ENCODE measurements around the gene PFKFB2.
"Not testable (repeated sequence)": the region's sequence is repeated elsewhere in the genome, so short reads cannot be mapped to it uniquely, and the experiment has no call there.

Gene PFKFB2

GRCh38 chr1:207041397-207041796, 11.7 kb upstream of the PFKFB2 start:
- not testable (repeated sequence) for DNase-seq (ENCODE audit: low spot score); H2BK15ac ChIP-seq (ENCODE audit: low read length); H3K4ac ChIP-seq (ENCODE audit: low read length); H2AFZ ChIP-seq (ENCODE audit: low read length); H2BK5ac ChIP-seq (ENCODE audit: low read length); H3K18ac ChIP-seq (ENCODE audit: low read length); H3K27ac ChIP-seq (replicated peaks; ENCODE audit: low read length); H3K23ac ChIP-seq (ENCODE audit: low read depth, low read length, poor library complexity); H2BK12ac ChIP-seq (ENCODE audit: low read length); H2AK5ac ChIP-seq (ENCODE audit: low read depth, low read length); H4K8ac ChIP-seq (ENCODE audit: low read depth, low read length); H3K9ac ChIP-seq (ENCODE audit: low read depth, low read length, poor library complexity); H4K91ac ChIP-seq (ENCODE audit: low read depth, low read length, poor library complexity); H3K27me3 ChIP-seq (ENCODE audit: control insufficient read depth in 3 of 3, insufficient read depth in 3 of 3, low read depth in 1 of 3, low read length in 3 of 3); H3K9me3 ChIP-seq (replicated peaks in 1 of 2; ENCODE audit: control insufficient read depth in 2 of 2, insufficient read depth in 1 of 2, low read depth in 1 of 2, low read length in 2 of 2); H3K4me1 ChIP-seq (ENCODE audit: control insufficient read depth in 2 of 2, insufficient read depth in 1 of 2, low read depth in 1 of 2, low read length in 2 of 2); H2BK120ac ChIP-seq (ENCODE audit: low read depth, low read length); H3K4me2 ChIP-seq (ENCODE audit: insufficient read depth, low read length, poor library complexity, severe bottlenecking); H3K79me1 ChIP-seq (ENCODE audit: low read depth, low read length); H3K4me3 ChIP-seq (ENCODE audit: low read length in 2 of 2); H3K14ac ChIP-seq (ENCODE audit: low read length)
- H3K36me3 ChIP-seq (replicated peaks in 1 of 2; ENCODE audit: control insufficient read depth in 2 of 2, insufficient read depth in 2 of 2, low read length in 2 of 2): peaks cover 0 to 23% of the 10 kb centered on the region in 2 donors
- no CpG with 5 or more reads among the region's 2 CpGs for WGBS, 2 donors (ENCODE audit: extremely low coverage in 2 of 2, insufficient read length in 2 of 2, insufficient replicate concordance in 1 of 2)

- H2AK5ac ChIP-seq (ENCODE audit: low read depth, low read length): no peak overlapping the region
- H3K9ac ChIP-seq (ENCODE audit: low read depth, low read length, poor library complexity): no peak overlapping the region
- no peak overlapping the region for H2BK12ac ChIP-seq (ENCODE audit: low read length)
- peaks cover 2% of the 10 kb centered on the region for H3K79me1 ChIP-seq (ENCODE audit: low read depth, low read length)
- H2AFZ ChIP-seq (ENCODE audit: low read length): no peak overlapping the region
- H2BK5ac ChIP-seq (ENCODE audit: low read length): no peak overlapping the region
- no peak overlapping the region for H3K4ac ChIP-seq (ENCODE audit: low read length)
- peaks cover 11 to 54% of the 10 kb centered on the region in 2 donors for H3K36me3 ChIP-seq (replicated peaks in 1 of 2; ENCODE audit: control insufficient read depth in 2 of 2, insufficient read depth in 2 of 2, low read length in 2 of 2)
- no peak overlapping the region for H3K18ac ChIP-seq (ENCODE audit: low read length)
- no peak overlapping the region for H3K27ac ChIP-seq (replicated peaks; ENCODE audit: low read length)
- H2BK120ac ChIP-seq (ENCODE audit: low read depth, low read length): no peak overlapping the region
- H4K91ac ChIP-seq (ENCODE audit: low read depth, low read length, poor library complexity): no peak overlapping the region
- no peak overlapping the region for H2BK15ac ChIP-seq (ENCODE audit: low read length)
- no peak overlapping the region for H3K23ac ChIP-seq (ENCODE audit: low read depth, low read length, poor library complexity)
- no peak overlapping the region for H3K4me3 ChIP-seq (ENCODE audit: low read length in 2 of 2)
- H3K27me3 ChIP-seq (ENCODE audit: control insufficient read depth in 3 of 3, insufficient read depth in 3 of 3, low read depth in 1 of 3, low read length in 3 of 3): no peaks in the 10 kb centered on the region
- no peak overlapping the region for H3K14ac ChIP-seq (ENCODE audit: low read length)
- no peak overlapping the region for H3K4me2 ChIP-seq (ENCODE audit: insufficient read depth, low read length, poor library complexity, severe bottlenecking)
- no CpG with 5 or more reads among the region's 2 CpGs for WGBS, 2 donors (ENCODE audit: extremely low coverage in 2 of 2, insufficient read length in 2 of 2, insufficient replicate concordance in 1 of 2)
- no peak for DNase-seq (ENCODE audit: low spot score)
- H4K8ac ChIP-seq (ENCODE audit: low read depth, low read length): no peak overlapping the region
- H3K9me3 ChIP-seq (replicated peaks in 1 of 2; ENCODE audit: control insufficient read depth in 2 of 2, insufficient read depth in 1 of 2, low read depth in 1 of 2, low read length in 2 of 2): no peaks in the 10 kb centered on the region
- H3K4me1 ChIP-seq (ENCODE audit: control insufficient read depth in 2 of 2, insufficient read depth in 1 of 2, low read depth in 1 of 2, low read length in 2 of 2): no peaks in the 10 kb centered on the region
Measured at GRCh38 chr1:207045453-207045852, 7.6 kb upstream of the PFKFB2 start.

GRCh38 chr1:207047505-207047904, 5.6 kb upstream of the PFKFB2 start:
- Histone ChIP-seq H3K27me3 (ENCODE audit: control insufficient read depth in 3 of 3, insufficient read depth in 3 of 3, low read depth in 1 of 3, low read length in 3 of 3) (no peaks in the 10 kb centered on the region), H2BK15ac (ENCODE audit: low read length) (no peak overlapping the region), H3K27ac (replicated peaks; ENCODE audit: low read length) (no peak overlapping the region), H3K14ac (ENCODE audit: low read length) (no peak overlapping the region), H3K4me2 (ENCODE audit: insufficient read depth, low read length, poor library complexity, severe bottlenecking) (no peak overlapping the region), H3K9ac (ENCODE audit: low read depth, low read length, poor library complexity) (no peak overlapping the region), H2BK120ac (ENCODE audit: low read depth, low read length) (no peak overlapping the region), H2BK12ac (ENCODE audit: low read length) (no peak overlapping the region), H2AFZ (ENCODE audit: low read length) (no peak overlapping the region), H3K4me3 (ENCODE audit: low read length in 2 of 2) (no peak overlapping the region), H3K18ac (ENCODE audit: low read length) (no peak overlapping the region), H4K91ac (ENCODE audit: low read depth, low read length, poor library complexity) (no peak overlapping the region), H3K36me3 (replicated peaks in 1 of 2; ENCODE audit: control insufficient read depth in 2 of 2, insufficient read depth in 2 of 2, low read length in 2 of 2) (peaks cover 11 to 54% of the 10 kb centered on the region in 2 donors), H3K23ac (ENCODE audit: low read depth, low read length, poor library complexity) (no peak overlapping the region), H3K4me1 (ENCODE audit: control insufficient read depth in 2 of 2, insufficient read depth in 1 of 2, low read depth in 1 of 2, low read length in 2 of 2) (peaks cover 3 to 6% of the 10 kb centered on the region in 2 donors), H2AK5ac (ENCODE audit: low read depth, low read length) (no peak overlapping the region), H2BK5ac (ENCODE audit: low read length) (no peak overlapping the region), H3K4ac (ENCODE audit: low read length) (no peak overlapping the region), H3K9me3 (replicated peaks in 1 of 2; ENCODE audit: control insufficient read depth in 2 of 2, insufficient read depth in 1 of 2, low read depth in 1 of 2, low read length in 2 of 2) (no peaks in the 10 kb centered on the region), H3K79me1 (ENCODE audit: low read depth, low read length) (peaks cover 2% of the 10 kb centered on the region), H4K8ac (ENCODE audit: low read depth, low read length) (no peak overlapping the region)
- no peak for DNase-seq (ENCODE audit: low spot score)
- no CpG with 5 or more reads among the region's 1 CpG for WGBS, 2 donors (ENCODE audit: extremely low coverage in 2 of 2, insufficient read length in 2 of 2, insufficient replicate concordance in 1 of 2)

- no peak overlapping the region for H3K4ac ChIP-seq (ENCODE audit: low read length)
- no peak overlapping the region for H3K4me2 ChIP-seq (ENCODE audit: insufficient read depth, low read length, poor library complexity, severe bottlenecking)
- no peak overlapping the region for H3K9ac ChIP-seq (ENCODE audit: low read depth, low read length, poor library complexity)
- no peak overlapping the region for H4K91ac ChIP-seq (ENCODE audit: low read depth, low read length, poor library complexity)
- H3K4me3 ChIP-seq (ENCODE audit: low read length in 2 of 2): no peak overlapping the region
- no peak overlapping the region for H3K14ac ChIP-seq (ENCODE audit: low read length)
- H3K23ac ChIP-seq (ENCODE audit: low read depth, low read length, poor library complexity): no peak overlapping the region
- no peak for DNase-seq (ENCODE audit: low spot score)
- H4K8ac ChIP-seq (ENCODE audit: low read depth, low read length): no peak overlapping the region
- no peak overlapping the region for H2AFZ ChIP-seq (ENCODE audit: low read length)
- H2BK120ac ChIP-seq (ENCODE audit: low read depth, low read length): no peak overlapping the region
- no peak overlapping the region for H3K27ac ChIP-seq (replicated peaks; ENCODE audit: low read length)
- no peak overlapping the region for H2AK5ac ChIP-seq (ENCODE audit: low read depth, low read length)
- no peak overlapping the region for H2BK12ac ChIP-seq (ENCODE audit: low read length)
- H3K36me3 ChIP-seq (replicated peaks in 1 of 2; ENCODE audit: control insufficient read depth in 2 of 2, insufficient read depth in 2 of 2, low read length in 2 of 2): peaks cover 11 to 52% of the 10 kb centered on the region in 2 donors
- H2BK15ac ChIP-seq (ENCODE audit: low read length): no peak overlapping the region
- H2BK5ac ChIP-seq (ENCODE audit: low read length): no peak overlapping the region
- H3K27me3 ChIP-seq (ENCODE audit: control insufficient read depth in 3 of 3, insufficient read depth in 3 of 3, low read depth in 1 of 3, low read length in 3 of 3): no peaks in the 10 kb centered on the region
- H3K4me1 ChIP-seq (ENCODE audit: control insufficient read depth in 2 of 2, insufficient read depth in 1 of 2, low read depth in 1 of 2, low read length in 2 of 2): peaks cover 3 to 6% of the 10 kb centered on the region in 2 donors
- H3K18ac ChIP-seq (ENCODE audit: low read length): no peak overlapping the region
- no peaks in the 10 kb centered on the region for H3K9me3 ChIP-seq (replicated peaks in 1 of 2; ENCODE audit: control insufficient read depth in 2 of 2, insufficient read depth in 1 of 2, low read depth in 1 of 2, low read length in 2 of 2)
- H3K79me1 ChIP-seq (ENCODE audit: low read depth, low read length): peaks cover 2% of the 10 kb centered on the region
- no CpG with 5 or more reads among the region's 6 CpGs for WGBS, 2 donors (ENCODE audit: extremely low coverage in 2 of 2, insufficient read length in 2 of 2, insufficient replicate concordance in 1 of 2)
Measured at GRCh38 chr1:207048041-207048440, 5.0 kb upstream of the PFKFB2 start.

Measured in neuronal stem cell (in vitro differentiated cells).